OCI-LY1 (cell line): ENCODE data around the gene MT3.

Experiments
- H2AFZ ChIP-seq: fragments of 200-600 bp; sonication (generic), shearing (Covaris generic); 2 replicates; pipeline ENCODE4 v1.6.0; 2014; ENCODE audit warnings: antibody characterized with exemption, mild to moderate bottlenecking, low read length
- H3F3A ChIP-seq: fragments of 200-600 bp; sonication (generic), shearing (Covaris generic); 2 replicates; pipeline ENCODE4 v1.6.0; 2014; ENCODE audit warnings: mild to moderate bottlenecking, antibody characterized with exemption, low read length, moderate library complexity; ENCODE audit not compliant: insufficient read depth
- H3K27ac ChIP-seq: fragments of 200-600 bp; sonication (generic); 2 replicates; pipeline ENCODE4 v1.5.1; 2014; ENCODE audit warnings: low read length, mixed run types, mild to moderate bottlenecking, low read depth; ENCODE audit not compliant: poor library complexity, severe bottlenecking
- H3K27me3 ChIP-seq: fragments of 200-600 bp; sonication (generic); 2 replicates; pipeline ENCODE4 v1.6.0; 2014; ENCODE audit warnings: antibody characterized with exemption, mild to moderate bottlenecking, low read length, moderate library complexity; ENCODE audit not compliant: insufficient read depth
- H3K36me3 ChIP-seq: fragments of 200-600 bp; sonication (generic); 2 replicates; pipeline ENCODE4 v1.6.1; 2014; ENCODE audit warnings: mild to moderate bottlenecking, antibody characterized with exemption, low read length, moderate library complexity, mixed read lengths; ENCODE audit not compliant: insufficient read depth
- H3K4me1 ChIP-seq: fragments of 200-600 bp; sonication (generic); 2 replicates; pipeline ENCODE4 v1.5.1; 2014; ENCODE audit warnings: mild to moderate bottlenecking, low read length, moderate library complexity; ENCODE audit not compliant: insufficient read depth, severe bottlenecking
- H3K4me2 ChIP-seq: fragments of 200-600 bp; sonication (generic), shearing (Covaris generic); 2 replicates; pipeline ENCODE4 v1.6.1; 2014; ENCODE audit warnings: low read length
- H3K4me3 ChIP-seq: fragments of 200-600 bp; sonication (generic); 2 replicates; pipeline ENCODE4 v1.5.1; 2014; ENCODE audit warnings: low read length, low read depth, mild to moderate bottlenecking, mixed read lengths; ENCODE audit not compliant: poor library complexity, severe bottlenecking
- H3K79me2 ChIP-seq: fragments of 200-600 bp; shearing (Covaris generic); 2 replicates; pipeline ENCODE4 v1.6.1; 2016; ENCODE audit warnings: mixed run types, low read length, mixed read lengths; ENCODE audit not compliant: insufficient read depth
- H3K9ac ChIP-seq: fragments of 200-600 bp; sonication (generic), shearing (Covaris generic); 2 replicates; pipeline ENCODE4 v1.6.1; 2014; ENCODE audit warnings: mild to moderate bottlenecking, low read length, mixed read lengths
- H3K9me2 ChIP-seq: fragments of 200-600 bp; sonication (generic), shearing (Covaris generic); 2 replicates; pipeline ENCODE4 v1.6.1; 2014; ENCODE audit warnings: low read depth, mild to moderate bottlenecking, low read length, mixed read lengths
- H3K9me3 ChIP-seq: fragments of 200-600 bp; shearing (Covaris generic); 2 replicates; pipeline ENCODE4 v1.6.1; 2014; ENCODE audit warnings: low read length, mixed read lengths
- H4K20me1 ChIP-seq: fragments of 200-600 bp; sonication (generic), shearing (Covaris generic); 2 replicates; pipeline ENCODE4 v1.6.0; 2016; ENCODE audit warnings: mild to moderate bottlenecking, low read length; ENCODE audit not compliant: insufficient read depth
- CTCF ChIP-seq: fragments of 200-600 bp; sonication (generic), shearing (Covaris generic); IDR thresholded peaks from 2 replicates; pipeline ENCODE4 v1.5.1; 2017; ENCODE audit warnings: mild to moderate bottlenecking, antibody characterized with exemption, low read length, moderate library complexity, mixed read lengths
- EZH2 ChIP-seq: fragments of 200-600 bp; sonication (generic), shearing (Covaris generic); IDR thresholded peaks from 2 replicates; pipeline ENCODE4 v1.8.0; 2017; ENCODE audit warnings: borderline replicate concordance, mixed run types, mild to moderate bottlenecking, antibody characterized with exemption, low read length, moderate library complexity, mixed read lengths

The MT3 gene

GRCh38 chr16:56601325-56601724 lies 12.0 kb downstream of the MT3 start:
- Histone ChIP-seq H3K4me2 (no peak overlapping the region), H3K9ac (no peak overlapping the region), H3K4me1 (no peaks in the 10 kb centered on the region), H3K27me3 (no peaks in the 10 kb centered on the region), H3K9me3 (no peaks in the 10 kb centered on the region), H3K36me3 (no peaks in the 10 kb centered on the region), H4K20me1 (no peaks in the 10 kb centered on the region), H2AFZ (no peak overlapping the region), H3K79me2 (no peaks in the 10 kb centered on the region), H3F3A (no peaks in the 10 kb centered on the region), H3K4me3 (no peak overlapping the region), H3K27ac (no peak overlapping the region), H3K9me2 (no peaks in the 10 kb centered on the region)
- TF ChIP-seq CTCF (no peak), EZH2 (no peak)

- Histone ChIP-seq H3F3A (no peaks in the 10 kb centered on the region), H3K9me3 (no peaks in the 10 kb centered on the region), H3K4me1 (peaks cover 8% of the 10 kb centered on the region), H3K36me3 (no peaks in the 10 kb centered on the region), H3K79me2 (no peaks in the 10 kb centered on the region), H3K9me2 (no peaks in the 10 kb centered on the region), H3K27ac (no peak overlapping the region), H3K9ac (no peak overlapping the region), H4K20me1 (no peaks in the 10 kb centered on the region), H3K27me3 (no peaks in the 10 kb centered on the region), H2AFZ (no peak overlapping the region), H3K4me3 (no peak overlapping the region), H3K4me2 (no peak overlapping the region)
- no peak for TF ChIP-seq EZH2
- TF ChIP-seq CTCF = no peak
Observed at GRCh38 chr16:56603589-56603988, 14.3 kb downstream of the MT3 start.

- Histone ChIP-seq H3K27ac (no peak overlapping the region), H3K9me2 (no peaks in the 10 kb centered on the region), H3K9me3 (no peaks in the 10 kb centered on the region), H3K9ac (no peak overlapping the region), H3K27me3 (no peaks in the 10 kb centered on the region), H3F3A (no peaks in the 10 kb centered on the region), H4K20me1 (no peaks in the 10 kb centered on the region), H3K4me3 (no peak overlapping the region), H3K4me2 (no peak overlapping the region), H3K79me2 (no peaks in the 10 kb centered on the region), H3K36me3 (no peaks in the 10 kb centered on the region), H2AFZ (no peak overlapping the region), H3K4me1 (peaks cover 22% of the 10 kb centered on the region)
- TF ChIP-seq CTCF (no peak), EZH2 (no peak)
Observed at GRCh38 chr16:56604966-56605365, 15.6 kb downstream of the MT3 start.
